Neural cell (in vitro differentiated cells): ENCODE results near the gene NKPD1.

ENCODE experiments used
- MXI1 ChIP-seq: fragments of 450-650 bp; conservative IDR thresholded peaks from 2 replicates; pipeline ENCODE4 v1.6.1; 2014; ENCODE audit warnings: antibody characterized with exemption, mild to moderate bottlenecking; ENCODE audit not compliant: poor library complexity, severe bottlenecking
- POLR2AphosphoS5 ChIP-seq: IDR thresholded peaks from 2 replicates; pipeline ENCODE4 v1.6.1; 2012
- RAD21 ChIP-seq: fragments of 450-650 bp; conservative IDR thresholded peaks from 2 replicates; pipeline ENCODE4 v1.6.1; 2014; ENCODE audit warnings: antibody characterized with exemption, mild to moderate bottlenecking, moderate library complexity
- REST ChIP-seq: IDR thresholded peaks from 2 replicates; pipeline ENCODE4 v1.6.1; 2012; ENCODE audit warnings: borderline replicate concordance
- SMC3 ChIP-seq: fragments of 450-650 bp; conservative IDR thresholded peaks from 2 replicates; pipeline ENCODE4 v1.6.1; 2014; ENCODE audit warnings: antibody characterized with exemption, mild to moderate bottlenecking, moderate library complexity; ENCODE audit not compliant: poor library complexity
- TF ChIP-seq, protein P1 (sequence below): fragments of 450-650 bp; IDR thresholded peaks from 2 replicates; pipeline ENCODE4 v1.5.1; 2014; ENCODE audit warnings: antibody characterized with exemption, mild to moderate bottlenecking, moderate library complexity; ENCODE audit not compliant: poor library complexity, severe bottlenecking

DNA sequence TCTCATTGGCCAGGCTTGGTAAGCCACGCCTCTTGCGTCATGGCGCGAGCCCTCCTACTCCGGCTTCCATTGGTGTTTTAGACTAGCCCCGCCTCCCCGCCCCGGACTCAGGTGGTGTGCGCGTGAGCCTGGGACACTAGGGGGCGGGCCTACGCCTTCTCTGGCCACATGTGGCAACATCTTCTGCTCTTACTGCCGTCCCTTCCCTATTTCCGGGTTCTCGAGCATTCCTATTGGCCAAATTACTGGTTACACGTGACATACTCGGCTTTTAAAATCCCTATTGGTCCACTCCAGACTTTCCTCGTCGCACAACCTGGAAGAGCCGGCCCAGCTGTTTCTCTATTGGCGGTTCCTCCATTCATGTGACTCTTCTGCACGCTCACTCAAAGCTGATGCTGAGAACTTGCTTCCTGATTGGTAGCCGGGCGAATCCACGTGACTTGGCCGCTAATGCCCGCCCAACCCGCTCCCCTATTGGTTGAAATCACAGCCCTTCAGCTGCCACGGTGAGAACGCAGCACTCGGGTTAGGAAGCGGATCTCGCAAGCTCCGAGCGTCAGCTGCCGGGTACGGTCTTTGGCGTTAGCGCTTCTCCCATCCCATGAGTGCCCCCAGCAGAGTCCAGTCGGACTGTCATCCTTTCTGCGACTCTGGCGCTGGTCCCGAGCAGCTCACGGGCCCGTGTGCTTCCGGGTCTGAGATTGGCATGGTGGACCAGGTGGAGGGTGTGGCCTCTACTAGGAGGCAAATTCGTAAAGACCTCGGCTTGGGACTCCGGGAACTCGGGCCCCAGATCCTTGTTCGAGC lies 17.7 kb upstream of the NKPD1 start, which contains the start of gene BLOC1S3:
- TF ChIP-seq, protein P1, sequence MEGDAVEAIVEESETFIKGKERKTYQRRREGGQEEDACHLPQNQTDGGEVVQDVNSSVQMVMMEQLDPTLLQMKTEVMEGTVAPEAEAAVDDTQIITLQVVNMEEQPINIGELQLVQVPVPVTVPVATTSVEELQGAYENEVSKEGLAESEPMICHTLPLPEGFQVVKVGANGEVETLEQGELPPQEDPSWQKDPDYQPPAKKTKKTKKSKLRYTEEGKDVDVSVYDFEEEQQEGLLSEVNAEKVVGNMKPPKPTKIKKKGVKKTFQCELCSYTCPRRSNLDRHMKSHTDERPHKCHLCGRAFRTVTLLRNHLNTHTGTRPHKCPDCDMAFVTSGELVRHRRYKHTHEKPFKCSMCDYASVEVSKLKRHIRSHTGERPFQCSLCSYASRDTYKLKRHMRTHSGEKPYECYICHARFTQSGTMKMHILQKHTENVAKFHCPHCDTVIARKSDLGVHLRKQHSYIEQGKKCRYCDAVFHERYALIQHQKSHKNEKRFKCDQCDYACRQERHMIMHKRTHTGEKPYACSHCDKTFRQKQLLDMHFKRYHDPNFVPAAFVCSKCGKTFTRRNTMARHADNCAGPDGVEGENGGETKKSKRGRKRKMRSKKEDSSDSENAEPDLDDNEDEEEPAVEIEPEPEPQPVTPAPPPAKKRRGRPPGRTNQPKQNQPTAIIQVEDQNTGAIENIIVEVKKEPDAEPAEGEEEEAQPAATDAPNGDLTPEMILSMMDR, result peak; percentile 90
- peak; percentile 21 for TF ChIP-seq RAD21
- no peak for TF ChIP-seq REST
- TF ChIP-seq POLR2AphosphoS5, result peak; percentile 81
- peak; percentile 99 for TF ChIP-seq MXI1
- peak; percentile 15 for TF ChIP-seq SMC3
